MM.1S (cell line): ENCODE measurements around the gene C14orf119.

ENCODE experiments used
- CTCF ChIP-seq: fragments of 300-600 bp; sonication (generic); IDR thresholded peaks from 2 replicates; pipeline ENCODE4 v1.5.1; 2016; ENCODE audit warnings: antibody characterized with exemption, low read length, mixed read lengths
- EZH2phosphoT487 ChIP-seq: fragments of 300-600 bp; sonication (generic); IDR thresholded peaks from 2 replicates; pipeline ENCODE4 v1.6.1; 2018; ENCODE audit warnings: antibody characterized with exemption, low read length

GRCh38 chr14:23149745-23150144 is 54.4 kb downstream of the C14orf119 start:
- TF ChIP-seq CTCF (no peak), EZH2phosphoT487 (no peak)
